H1 (cell line): ENCODE results near the gene GALNT2. TPM values are rescaled to one million over a fixed set of nuclear protein-coding genes. Genes with fewer than 3 reads are reported as not detected.

Experiments
- CTCF ChIA-PET: fragments of 300-600 bp; sonication (Branson Sonifier 250); formaldehyde crosslinking; loops from one replicate; lab custom pipeline; 2021; ENCODE audit not compliant: partially characterized antibody; lab: Charles Lee
- POLR2A ChIA-PET: fragments of 300-600 bp; sonication (Branson Sonifier 250); formaldehyde crosslinking; loops from one replicate; lab custom pipeline; 2021; ENCODE audit warnings: inconsistent platforms; ENCODE audit not compliant: partially characterized antibody; lab: Charles Lee
- DNase-seq, 2 experiments: peaks; one replicate each; pipeline versions ENCODE4 v3.0.0 to v3.0.0-alpha.2; 2010 to 2022; ENCODE audit warnings: low spot score in 2 of 2, low read depth in 1 of 2, mixed read lengths in 1 of 2
- FAIRE-seq: peaks from 2 replicates; lab custom pipeline; 2011; peaks lifted over from hg19 to GRCh38; lab: Jason Lieb, UNC
- H2AFZ ChIP-seq: 2 replicates; pipeline ENCODE4 v1.8.1; 2012; ENCODE audit warnings: low read length, inconsistent platforms
- H2AK5ac ChIP-seq: 2 replicates; pipeline ENCODE4 v1.6.1; 2013; ENCODE audit warnings: low read depth, low read length
- H2BK120ac ChIP-seq: replicated peaks from 2 replicates; pipeline ENCODE3; 2013; ENCODE audit warnings: low read depth, low read length, inconsistent platforms
- H2BK12ac ChIP-seq: 2 replicates; pipeline ENCODE4 v1.6.1; 2013; ENCODE audit warnings: low read depth, low read length
- H2BK15ac ChIP-seq: 2 replicates; pipeline ENCODE4 v1.6.1; 2013; ENCODE audit warnings: low read length
- H2BK20ac ChIP-seq: 2 replicates; pipeline ENCODE4 v1.6.1; 2013; ENCODE audit warnings: low read length
- H2BK5ac ChIP-seq: 2 replicates; pipeline ENCODE4 v1.6.1; 2013; ENCODE audit warnings: low read depth, low read length
- H3K14ac ChIP-seq: 2 replicates; pipeline ENCODE4 v1.6.1; 2013; ENCODE audit warnings: inconsistent platforms; ENCODE audit not compliant: insufficient read length
- H3K18ac ChIP-seq: 2 replicates; pipeline ENCODE4 v1.6.1; 2013; ENCODE audit warnings: low read length; ENCODE audit errors: extremely low read depth
- H3K23ac ChIP-seq: 2 replicates; pipeline ENCODE4 v1.6.1; 2013; ENCODE audit warnings: inconsistent platforms; ENCODE audit not compliant: insufficient read length
- H3K23me2 ChIP-seq: 2 replicates; pipeline ENCODE4 v1.6.1; 2013; ENCODE audit warnings: low read depth, low read length
- H3K27ac ChIP-seq: 2 replicates; pipeline ENCODE4 v1.6.1; 2011; ENCODE audit warnings: low read depth, low read length, inconsistent platforms
- H3K27me3 ChIP-seq, 4 experiments: replicated peaks in 1 of 4; 1 replicate in 1 of 4; 2 replicates in 3 of 4; pipeline versions ENCODE4 v1.6.1 to v1.8.1; 2011 to 2013; ENCODE audit warnings: low read length in 3 of 4, mild to moderate bottlenecking in 3 of 4, inconsistent platforms in 2 of 4, mixed read lengths in 2 of 4, moderate library complexity in 1 of 4; ENCODE audit not compliant: control insufficient read depth in 3 of 4, insufficient read depth in 3 of 4; ENCODE audit errors: extremely low read depth in 1 of 4
- H3K36me3 ChIP-seq, 4 experiments: 2 replicates each; pipeline versions ENCODE4 v1.6.1 to v1.8.1; 2011 to 2013; ENCODE audit warnings: mild to moderate bottlenecking in 4 of 4, low read length in 3 of 4, moderate library complexity in 2 of 4, control low read depth in 1 of 4, inconsistent platforms in 1 of 4; ENCODE audit not compliant: insufficient read depth in 4 of 4, control insufficient read depth in 2 of 4
- H3K4ac ChIP-seq: replicated peaks from 2 replicates; pipeline ENCODE3; 2013; ENCODE audit warnings: low read length, low read depth, mixed read lengths, inconsistent platforms; ENCODE audit not compliant: insufficient read length
- H3K4me1 ChIP-seq, 4 experiments: replicated peaks in 1 of 4; 1 replicate in 1 of 4; 2 replicates in 3 of 4; pipeline versions ENCODE4 v1.6.1 to v1.8.1; 2011 to 2013; ENCODE audit warnings: low read length in 3 of 4, inconsistent platforms in 2 of 4, mixed read lengths in 1 of 4; ENCODE audit not compliant: insufficient read depth in 4 of 4, control insufficient read depth in 3 of 4
- H3K4me2 ChIP-seq, 2 experiments: 2 replicates each; pipeline versions ENCODE4 v1.6.1 to v1.8.1; 2011 to 2013; ENCODE audit warnings: low read depth in 2 of 2, low read length in 2 of 2, control low read depth in 1 of 2, inconsistent platforms in 1 of 2, mild to moderate bottlenecking in 1 of 2; ENCODE audit not compliant: insufficient read depth in 1 of 2
- H3K4me3 ChIP-seq, 4 experiments: fragments of 200-600, 300-600 bp in 1 of 4; sonication (generic), shearing (Covaris generic), sonication (Bioruptor Twin) in 1 of 4; 2 replicates each; pipeline versions ENCODE4 v1.5.1 to v1.8.1; 2011 to 2016; ENCODE audit warnings: low read length in 4 of 4, low read depth in 3 of 4, control low read depth in 2 of 4, inconsistent platforms in 2 of 4, mild to moderate bottlenecking in 2 of 4, mixed read lengths in 1 of 4, moderate library complexity in 1 of 4; ENCODE audit not compliant: insufficient read depth in 2 of 4; ENCODE audit errors: extremely low read depth in 1 of 4
- H3K56ac ChIP-seq: replicated peaks from 2 replicates; pipeline ENCODE3; 2013; ENCODE audit warnings: low read depth, mild to moderate bottlenecking, mixed read lengths, low read length, inconsistent platforms; ENCODE audit not compliant: insufficient read length
- H3K79me1 ChIP-seq: 2 replicates; pipeline ENCODE4 v1.6.1; 2013; ENCODE audit warnings: low read depth, low read length, control low read depth
- H3K79me2 ChIP-seq, 2 experiments: 2 replicates each; pipeline versions ENCODE4 v1.6.1 to v1.8.1; 2012 to 2013; ENCODE audit warnings: low read length in 2 of 2, mild to moderate bottlenecking in 2 of 2, inconsistent platforms in 1 of 2; ENCODE audit not compliant: insufficient read depth in 2 of 2, control insufficient read depth in 1 of 2
- H3K9ac ChIP-seq, 4 experiments: replicated peaks in 1 of 4; 1 replicate in 1 of 4; 2 replicates in 3 of 4; pipeline versions ENCODE4 v1.6.1 to v1.8.1; 2011 to 2013; ENCODE audit warnings: low read depth in 3 of 4, low read length in 3 of 4, control low read depth in 2 of 4, mild to moderate bottlenecking in 2 of 4, moderate library complexity in 2 of 4, inconsistent platforms in 1 of 4; ENCODE audit errors: extremely low read depth in 1 of 4
- H3K9me3 ChIP-seq, 2 experiments: 2 replicates each; pipeline versions ENCODE4 v1.6.1 to v1.8.1; 2012 to 2013; ENCODE audit warnings: mild to moderate bottlenecking in 2 of 2, moderate library complexity in 2 of 2, control low read depth in 1 of 2, inconsistent platforms in 1 of 2, low read depth in 1 of 2, low read length in 1 of 2, mixed read lengths in 1 of 2; ENCODE audit not compliant: insufficient read depth in 2 of 2
- H4K20me1 ChIP-seq, 2 experiments: replicated peaks in 1 of 2; 2 replicates each; pipeline versions ENCODE3 to v1.8.1; 2011 to 2013; ENCODE audit warnings: inconsistent platforms in 2 of 2, low read length in 2 of 2, mild to moderate bottlenecking in 1 of 2; ENCODE audit not compliant: insufficient read depth in 2 of 2, control insufficient read depth in 1 of 2
- H4K5ac ChIP-seq: 2 replicates; pipeline ENCODE4 v1.6.1; 2013; ENCODE audit warnings: low read length, low read depth, mixed read lengths, inconsistent platforms; ENCODE audit not compliant: insufficient read length
- H4K8ac ChIP-seq: 2 replicates; pipeline ENCODE4 v1.8.0; 2013; ENCODE audit warnings: mild to moderate bottlenecking, moderate library complexity, low read length, inconsistent platforms; ENCODE audit not compliant: insufficient read depth; ENCODE audit errors: extremely low read depth
- H4K91ac ChIP-seq: replicated peaks from 2 replicates; pipeline ENCODE3; 2013; ENCODE audit warnings: low read length, mixed read lengths, inconsistent platforms; ENCODE audit not compliant: insufficient read length
- BACH1 ChIP-seq: IDR thresholded peaks from 2 replicates; pipeline ENCODE4 v1.6.1; 2012; ENCODE audit warnings: low read length, improper control_type of control experiment
- CEBPB ChIP-seq: IDR thresholded peaks from 2 replicates; pipeline ENCODE4 v1.6.1; 2012; ENCODE audit warnings: low read depth, low read length
- GABPA ChIP-seq: IDR thresholded peaks from 2 replicates; pipeline ENCODE4 v1.6.1; 2011; ENCODE audit warnings: mild to moderate bottlenecking, low read length, moderate library complexity, borderline replicate concordance; ENCODE audit not compliant: insufficient read depth
- POLR2A ChIP-seq, 2 experiments: IDR thresholded peaks; 1 replicate in 1 of 2; 2 replicates in 1 of 2; pipeline ENCODE4 v1.6.1; 2011; ENCODE audit warnings: low read depth in 2 of 2, low read length in 2 of 2, mild to moderate bottlenecking in 2 of 2; ENCODE audit errors: control extremely low read depth in 1 of 2
- POLR2AphosphoS5 ChIP-seq: IDR thresholded peaks from 2 replicates; pipeline ENCODE4 v1.6.1; 2011; ENCODE audit warnings: low read depth, low read length
- RBBP5 ChIP-seq: IDR thresholded peaks from 2 replicates; pipeline ENCODE4 v1.7.1; 2012; ENCODE audit warnings: low read depth, mild to moderate bottlenecking, inconsistent platforms, low read length, moderate library complexity, borderline replicate concordance
- RFX5 ChIP-seq: IDR thresholded peaks from 2 replicates; pipeline ENCODE4 v1.6.1; 2011; ENCODE audit warnings: low read depth, low read length, improper control_type of control experiment, borderline replicate concordance
- SIN3A ChIP-seq, 2 experiments: IDR thresholded peaks in 1 of 2; conservative IDR thresholded peaks in 1 of 2; 2 replicates each; pipeline ENCODE4 v1.6.1; 2011 to 2012; ENCODE audit warnings: low read length in 2 of 2, improper control_type of control experiment in 1 of 2, low read depth in 1 of 2, mild to moderate bottlenecking in 1 of 2
- SP1 ChIP-seq: IDR thresholded peaks from 2 replicates; pipeline ENCODE4 v1.6.1; 2011; ENCODE audit warnings: low read depth, low read length
- TCF12 ChIP-seq: IDR thresholded peaks from 2 replicates; pipeline ENCODE4 v1.6.1; 2011; ENCODE audit warnings: low read depth, mild to moderate bottlenecking, low read length
- WGBS, 2 experiments: shearing (Covaris generic) in 1 of 2; methylation state at CpG; one replicate each; pipeline versions ENCODE4 v1.1.6 to v1.1.7; 2013 to 2015; ENCODE audit warnings: low lambda C conversion rate in 2 of 2, mixed read lengths in 2 of 2, inconsistent platforms in 1 of 2, low coverage in 1 of 2, missing lambda C conversion rate in 1 of 2; ENCODE audit not compliant: insufficient replicate concordance in 2 of 2, insufficient coverage in 1 of 2, insufficient read length in 1 of 2; ENCODE audit errors: extremely low coverage in 1 of 2, missing lambda C conversion rate in 1 of 2; 5-methylcytosine and 5-hydroxymethylcytosine counted together
- polyA plus RNA-seq, 7 experiments: library from polyadenylated mRNA; depleted of rRNA in 3 of 7; stranded (reverse) in 5 of 7; unstranded in 2 of 7; fragments of >200 nt in 5 of 7; fragments of 200-250 nt in 2 of 7; gene quantifications; 1 replicate in 5 of 7; 2 replicates in 1 of 7; 4 replicates in 1 of 7; pipeline versions ENCODE4 v1.2.1 to v1.2.3, GENCODE V29; 2011 to 2013; ENCODE audit warnings: missing spikeins in 2 of 7, mixed read lengths in 2 of 7
- total RNA-seq: library from RNA; stranded (reverse); fragmentation: NEBNext Ultra II Directional; extraction: Animal tissue kit (Norgen Biotek cat#: 25700); gene quantifications from 2 replicates; pipeline ENCODE4 v1.2.1, GENCODE V29; 2021

GALNT2 gene
- total and polyA plus RNA-seq, 2 of the 8 experiments (the other 6 are each of a cell fraction or from before 2014, with no cell fraction given), result 34.5 to 75.3 TPM

- H2AK5ac ChIP-seq, result no peak overlapping the region
- no peaks in the 10 kb centered on the region for H3K23me2 ChIP-seq
- peaks cover 6 to 28% (median 18%) of the 10 kb centered on the region in 4 experiments for H3K4me1 ChIP-seq
- H4K5ac ChIP-seq, result no peak overlapping the region
- H3K9ac ChIP-seq, result no peak overlapping the region
- no peak overlapping the region for H3K23ac ChIP-seq
- TF ChIP-seq RFX5, result no peak
- TF ChIP-seq SIN3A (conservative IDR thresholded peaks at IDR 0.05 in 1 of 2, IDR thresholded peaks at IDR 0.05 in 1 of 2; ENCODE audit: low read depth in 1 of 2, low read length in 2 of 2), result no peak
- TF ChIP-seq SP1, result no peak
- TF ChIP-seq GABPA, result no peak
- TF ChIP-seq POLR2A (IDR thresholded peaks at IDR 0.05; ENCODE audit: control extremely low read depth in 1 of 2, low read depth in 2 of 2, low read length in 2 of 2), result no peak
- TF ChIP-seq CEBPB, result no peak
- TF ChIP-seq RBBP5, result no peak
- no peak for TF ChIP-seq POLR2AphosphoS5
- no peak for TF ChIP-seq TCF12
- TF ChIP-seq BACH1, result no peak
- H4K91ac ChIP-seq, result no peak overlapping the region
- WGBS, 2 experiments, result 87% methylated on average over 11 of the region's 11 CpGs; no CpG with 5 or more reads in 1 of the 2 experiments
- no peaks in the 10 kb centered on the region for H3K9me3 ChIP-seq
- H3K79me2 ChIP-seq, result peaks cover 5 to 73% of the 10 kb centered on the region in 2 experiments
- H3K27ac ChIP-seq, result no peak overlapping the region
- no peak overlapping the region for H2BK120ac ChIP-seq
- no peak overlapping the region for H2AFZ ChIP-seq
- no peak overlapping the region for H3K14ac ChIP-seq
- no peak overlapping the region for H2BK15ac ChIP-seq
- no peak overlapping the region for H2BK5ac ChIP-seq
- DNase-seq (no peak), FAIRE-seq (no peak)
- no peak overlapping the region for H3K4me3 ChIP-seq
- ChIA-PET POLR2A (interaction anchor here (0.6 to 0.9 kb wide), 2 partner anchors 29 to 105 kb away, joined by 3 read pairs; no protein-coding TSS in a partner anchor), CTCF (interaction anchor here (0.6 to 11.3 kb wide), 3 partner anchors 11 to 57 kb away, joined by 3 to 79 read pairs (median 5); no protein-coding TSS in a partner anchor)
- H3K36me3 ChIP-seq, result no peaks in the 10 kb centered on the region
- H3K4ac ChIP-seq, result no peak overlapping the region
- H4K20me1 ChIP-seq, result peaks cover 0 to 6% of the 10 kb centered on the region in 2 experiments
- H2BK12ac ChIP-seq, result no peak overlapping the region
- H3K79me1 ChIP-seq, result peaks cover 23% of the 10 kb centered on the region
- no peak overlapping the region for H3K4me2 ChIP-seq
- no peak overlapping the region for H4K8ac ChIP-seq
- H2BK20ac ChIP-seq, result no peak overlapping the region
- no peak overlapping the region for H3K18ac ChIP-seq
- no peaks in the 10 kb centered on the region for H3K27me3 ChIP-seq
- no peak overlapping the region for H3K56ac ChIP-seq
These were observed 43.0 kb downstream of the GALNT2 start for GRCh38 chr1:230109895-230110667.
